Nephron progenitor cell (in vitro differentiated cells): Measurements from ENCODE around the gene STKLD1.

ENCODE experiments used
- DNase-seq: peaks from one replicate; pipeline ENCODE4 v3.0.0; 2021
- H3K27ac Mint-ChIP-seq: 2 replicates; pipeline ENCODE4 v1.8.0; 2021; ENCODE audit warnings: mild to moderate bottlenecking, moderate library complexity, mixed read lengths
- H3K27me3 Mint-ChIP-seq: 2 replicates; pipeline ENCODE4 v1.8.0; 2021; ENCODE audit warnings: mild to moderate bottlenecking, low read depth, mixed read lengths; ENCODE audit not compliant: poor library complexity
- H3K36me3 Mint-ChIP-seq: 2 replicates; pipeline ENCODE4 v1.8.0; 2021; ENCODE audit warnings: low read depth, mixed read lengths
- H3K4me1 Mint-ChIP-seq: 2 replicates; pipeline ENCODE4 v1.8.0; 2021; ENCODE audit warnings: mixed read lengths
- H3K4me3 Mint-ChIP-seq: 2 replicates; pipeline ENCODE4 v1.8.0; 2021; ENCODE audit warnings: mild to moderate bottlenecking, moderate library complexity, mixed read lengths
- H3K9me3 Mint-ChIP-seq: 2 replicates; pipeline ENCODE4 v1.8.0; 2021; ENCODE audit warnings: mild to moderate bottlenecking, moderate library complexity, mixed read lengths
- CTCF ChIP-seq: fragments of 200-600 bp; sonication (generic); IDR thresholded peaks from 2 replicates; pipeline ENCODE4 v1.5.0; 2021; ENCODE audit warnings: antibody characterized with exemption

The STKLD1 gene

GRCh38 chr9:133362359-133363044 is 13.7 kb upstream of the STKLD1 start:
- Mint-ChIP-seq H3K27ac (peak overlapping the region; percentile 51), H3K27me3 (no peaks in the 10 kb centered on the region), H3K4me1 (peaks cover 27% of the 10 kb centered on the region), H3K4me3 (no peak overlapping the region), H3K36me3 (peaks cover 46% of the 10 kb centered on the region), H3K9me3 (no peaks in the 10 kb centered on the region)
- TF ChIP-seq CTCF: no peak
- DNase-seq: no peak

- peaks cover 36% of the 10 kb centered on the region for H3K36me3 Mint-ChIP-seq
- DNase-seq: no peak
- H3K27ac Mint-ChIP-seq: no peak overlapping the region
- H3K27me3 Mint-ChIP-seq: no peaks in the 10 kb centered on the region
- no peak for TF ChIP-seq CTCF
- peaks cover 47% of the 10 kb centered on the region for H3K4me1 Mint-ChIP-seq
- H3K4me3 Mint-ChIP-seq: no peak overlapping the region
- H3K9me3 Mint-ChIP-seq: no peaks in the 10 kb centered on the region
Observed at GRCh38 chr9:133366435-133366834, 9.7 kb upstream of the STKLD1 start.

GRCh38 chr9:133367221-133367620 is 8.9 kb upstream of the STKLD1 start:
- no peaks in the 10 kb centered on the region for H3K27me3 Mint-ChIP-seq

GRCh38 chr9:133367778-133368177 is 8.4 kb upstream of the STKLD1 start:
- TF ChIP-seq CTCF: no peak
- no peaks in the 10 kb centered on the region for H3K9me3 Mint-ChIP-seq
- peaks cover 27% of the 10 kb centered on the region for H3K36me3 Mint-ChIP-seq
- H3K4me3 Mint-ChIP-seq: no peak overlapping the region
- no peak for DNase-seq
- H3K4me1 Mint-ChIP-seq: peaks cover 61% of the 10 kb centered on the region
- no peaks in the 10 kb centered on the region for H3K27me3 Mint-ChIP-seq
- H3K27ac Mint-ChIP-seq: no peak overlapping the region

More at GRCh38 chr9:133367221-133367620, 8.9 kb upstream of the STKLD1 start:
- no peak overlapping the region for H3K4me3 Mint-ChIP-seq
- H3K36me3 Mint-ChIP-seq: peaks cover 28% of the 10 kb centered on the region
- peaks cover 55% of the 10 kb centered on the region for H3K4me1 Mint-ChIP-seq
- DNase-seq: no peak
- no peaks in the 10 kb centered on the region for H3K9me3 Mint-ChIP-seq
- TF ChIP-seq CTCF: no peak
- H3K27ac Mint-ChIP-seq: no peak overlapping the region

- no peaks in the 10 kb centered on the region for H3K27me3 Mint-ChIP-seq
- peak overlapping the region; percentile 46 for H3K27ac Mint-ChIP-seq
- peaks cover 62% of the 10 kb centered on the region for H3K4me1 Mint-ChIP-seq
- no peak for DNase-seq
- TF ChIP-seq CTCF: no peak
- no peak overlapping the region for H3K4me3 Mint-ChIP-seq
- peaks cover 25% of the 10 kb centered on the region for H3K36me3 Mint-ChIP-seq
- no peaks in the 10 kb centered on the region for H3K9me3 Mint-ChIP-seq
Observed at GRCh38 chr9:133368249-133368881, 7.8 kb upstream of the STKLD1 start.

- TF ChIP-seq CTCF: no peak
Observed at GRCh38 chr9:133369422-133369821, 6.7 kb upstream of the STKLD1 start.

More at GRCh38 chr9:133369422-133369821, 6.7 kb upstream of the STKLD1 start:
- Mint-ChIP-seq H3K9me3 (no peaks in the 10 kb centered on the region), H3K36me3 (peaks cover 15% of the 10 kb centered on the region), H3K27me3 (no peaks in the 10 kb centered on the region), H3K4me3 (no peak overlapping the region), H3K27ac (peak overlapping the region; percentile 50), H3K4me1 (peaks cover 60% of the 10 kb centered on the region)
- DNase-seq: no peak
